H9 (cell line): Measurements from ENCODE around the gene TRPT1. TPM values are rescaled to one million over a fixed set of nuclear protein-coding genes. Genes with fewer than 3 reads are reported as not detected.

Experiments
- DNase-seq: peaks from one replicate; pipeline ENCODE4 v3.0.0-alpha.2; 2017
- H2AFZ ChIP-seq: one replicate; pipeline ENCODE4 v1.6.1; 2013; ENCODE audit warnings: mild to moderate bottlenecking, low read length, control low read depth, moderate library complexity
- H2AK5ac ChIP-seq: 2 replicates; pipeline ENCODE4 v1.6.1; 2013; ENCODE audit warnings: low read length, control low read depth, mixed read lengths; ENCODE audit not compliant: insufficient read length
- H2BK120ac ChIP-seq: one replicate; pipeline ENCODE4 v1.6.1; 2013; ENCODE audit warnings: low read depth, mild to moderate bottlenecking, low read length, control low read depth, inconsistent platforms; ENCODE audit not compliant: poor library complexity, severe bottlenecking
- H2BK12ac ChIP-seq: 2 replicates; pipeline ENCODE4 v1.6.1; 2013; ENCODE audit warnings: low read length, control low read depth, mixed read lengths, low read depth; ENCODE audit not compliant: insufficient read length
- H2BK15ac ChIP-seq: 2 replicates; pipeline ENCODE4 v1.6.1; 2013; ENCODE audit warnings: low read depth, low read length, control low read depth
- H2BK20ac ChIP-seq: one replicate; pipeline ENCODE4 v1.6.1; 2013; ENCODE audit warnings: low read depth, mild to moderate bottlenecking, low read length, control low read depth, inconsistent platforms; ENCODE audit not compliant: poor library complexity, severe bottlenecking
- H2BK5ac ChIP-seq: 2 replicates; pipeline ENCODE4 v1.6.1; 2013; ENCODE audit warnings: low read length, control low read depth, mixed read lengths; ENCODE audit not compliant: insufficient read length
- H3K14ac ChIP-seq: 2 replicates; pipeline ENCODE4 v1.6.1; 2013; ENCODE audit warnings: low read length, control low read depth; ENCODE audit not compliant: insufficient read depth
- H3K18ac ChIP-seq: 2 replicates; pipeline ENCODE4 v1.6.1; 2013; ENCODE audit warnings: low read depth, mild to moderate bottlenecking, mixed read lengths, low read length, control low read depth; ENCODE audit not compliant: insufficient read length
- H3K23ac ChIP-seq: 2 replicates; pipeline ENCODE4 v1.6.1; 2013; ENCODE audit warnings: low read length, control low read depth, mixed read lengths, low read depth; ENCODE audit not compliant: insufficient read length
- H3K23me2 ChIP-seq: 2 replicates; pipeline ENCODE4 v1.6.1; 2013; ENCODE audit warnings: low read depth, mild to moderate bottlenecking, mixed read lengths, low read length, control low read depth; ENCODE audit not compliant: insufficient read length, poor library complexity, severe bottlenecking
- H3K27ac ChIP-seq: 2 replicates; pipeline ENCODE4 v1.5.1; 2013; ENCODE audit warnings: low read length, control low read depth, mixed read lengths, low read depth; ENCODE audit not compliant: insufficient read length
- H3K27me3 ChIP-seq: 2 replicates; pipeline ENCODE4 v1.6.1; 2013; ENCODE audit warnings: low read length, control low read depth, inconsistent platforms; ENCODE audit not compliant: insufficient read depth
- H3K4ac ChIP-seq: 2 replicates; pipeline ENCODE4 v1.6.1; 2013; ENCODE audit warnings: low read depth, mild to moderate bottlenecking, control low read depth, inconsistent platforms, low read length, moderate library complexity
- H3K4me1 ChIP-seq: 2 replicates; pipeline ENCODE4 v1.6.1; 2013; ENCODE audit warnings: low read length, control low read depth, inconsistent platforms; ENCODE audit not compliant: insufficient read depth
- H3K4me2 ChIP-seq: 2 replicates; pipeline ENCODE4 v1.6.1; 2013; ENCODE audit warnings: low read length, control low read depth, mixed read lengths; ENCODE audit not compliant: insufficient read length, insufficient read depth
- H3K56ac ChIP-seq: 2 replicates; pipeline ENCODE4 v1.6.1; 2013; ENCODE audit warnings: low read depth, mild to moderate bottlenecking, mixed read lengths, low read length, control low read depth; ENCODE audit not compliant: insufficient read length
- H3K79me1 ChIP-seq: 2 replicates; pipeline ENCODE4 v1.6.1; 2013; ENCODE audit warnings: low read depth, mild to moderate bottlenecking, moderate library complexity, low read length, control low read depth, inconsistent platforms; ENCODE audit not compliant: insufficient read depth, poor library complexity, severe bottlenecking
- H3K79me2 ChIP-seq: 2 replicates; pipeline ENCODE4 v1.6.1; 2013; ENCODE audit warnings: low read length, control low read depth, inconsistent platforms; ENCODE audit not compliant: insufficient read depth
- H3K9ac ChIP-seq: 2 replicates; pipeline ENCODE4 v1.6.1; 2013; ENCODE audit warnings: low read length, control low read depth, mixed read lengths; ENCODE audit not compliant: insufficient read length; ENCODE audit errors: extremely low read depth
- H3K9me3 ChIP-seq: one replicate; pipeline ENCODE4 v1.6.1; 2013; ENCODE audit warnings: low read depth, low read length, inconsistent platforms; ENCODE audit not compliant: control insufficient read depth
- H3T11ph ChIP-seq: one replicate; pipeline ENCODE4 v1.6.1; 2013; ENCODE audit warnings: mild to moderate bottlenecking, low read length, control low read depth, inconsistent platforms
- H4K20me1 ChIP-seq: one replicate; pipeline ENCODE4 v1.6.1; 2013; ENCODE audit not compliant: control insufficient read depth, insufficient read length, insufficient read depth
- H4K5ac ChIP-seq: 2 replicates; pipeline ENCODE4 v1.6.1; 2013; ENCODE audit warnings: low read depth, mild to moderate bottlenecking, mixed read lengths, low read length, control low read depth; ENCODE audit not compliant: insufficient read length
- H4K8ac ChIP-seq: replicated peaks from 2 replicates; pipeline ENCODE4 v1.6.1; 2013; ENCODE audit warnings: low read length, control low read depth, mixed read lengths, low read depth; ENCODE audit not compliant: insufficient read length
- H4K91ac ChIP-seq: 2 replicates; pipeline ENCODE4 v1.6.1; 2013; ENCODE audit warnings: low read depth, mild to moderate bottlenecking, moderate library complexity, mixed read lengths, low read length, control low read depth; ENCODE audit not compliant: insufficient read length
- H3K27ac Mint-ChIP-seq, 3 experiments: 2 replicates in 2 of 3; 3 replicates in 1 of 3; pipeline ENCODE4 v1.8.0; 2020 to 2021; ENCODE audit warnings: mixed read lengths in 3 of 3, mild to moderate bottlenecking in 1 of 3, moderate library complexity in 1 of 3
- H3K27me3 Mint-ChIP-seq: 2 replicates; pipeline ENCODE4 v1.8.0; 2021; ENCODE audit warnings: low read depth, mild to moderate bottlenecking, moderate library complexity, mixed read lengths
- H3K36me3 Mint-ChIP-seq, 3 experiments: 2 replicates in 2 of 3; 3 replicates in 1 of 3; pipeline ENCODE4 v1.8.0; 2020 to 2021; ENCODE audit warnings: low read depth in 3 of 3, mixed read lengths in 3 of 3; ENCODE audit not compliant: insufficient read depth in 1 of 3
- H3K4me1 Mint-ChIP-seq, 2 experiments: 2 replicates each; pipeline ENCODE4 v1.8.0; 2020; ENCODE audit warnings: mixed read lengths in 2 of 2
- H3K4me3 Mint-ChIP-seq, 2 experiments: 2 replicates in 1 of 2; 3 replicates in 1 of 2; pipeline ENCODE4 v1.8.0; 2020 to 2021; ENCODE audit warnings: mild to moderate bottlenecking in 2 of 2, mixed read lengths in 2 of 2, moderate library complexity in 1 of 2
- H3K9me3 Mint-ChIP-seq, 2 experiments: 2 replicates in 1 of 2; 3 replicates in 1 of 2; pipeline ENCODE4 v1.8.0; 2020; ENCODE audit warnings: mild to moderate bottlenecking in 2 of 2, mixed read lengths in 2 of 2, moderate library complexity in 1 of 2
- CTCF ChIP-seq: fragments of 200-600 bp; sonication (generic); conservative IDR thresholded peaks from 3 replicates; pipeline ENCODE4 v1.8.0; 2021; ENCODE audit warnings: antibody characterized with exemption, mild to moderate bottlenecking
- WGBS: extraction: QIAGEN DNeasy Blood & Tissue Kit; methylation state at CpG from one replicate; pipeline ENCODE4 v1.1.7; 2013; ENCODE audit warnings: missing lambda C conversion rate, low lambda C conversion rate, mixed read lengths; ENCODE audit not compliant: insufficient read length; ENCODE audit errors: extremely low coverage; 5-methylcytosine and 5-hydroxymethylcytosine counted together
- total RNA-seq: library from RNA; stranded (reverse); gene quantifications from 2 replicates; pipeline ENCODE4 v1.2.1, GENCODE V29; 2021

The TRPT1 gene
- total RNA-seq, 1 experiment from 2014 or later: 33.6 TPM

GRCh38 chr11:64181506-64182411 lies 44.2 kb downstream of the TRPT1 start:
- H4K5ac ChIP-seq: no peak overlapping the region
- H3T11ph ChIP-seq: no peak overlapping the region
- H2BK120ac ChIP-seq: no peak overlapping the region
- Mint-ChIP-seq H3K4me1 (peaks cover 24 to 26% of the 10 kb centered on the region in 2 experiments), H3K4me3 (peak overlapping the region; percentile 6 to 60; a peak in 4 of 5 replicates), H3K27me3 (no peaks in the 10 kb centered on the region; the same call in 1 of the 2 replicates), H3K27ac (peak overlapping the region in 1 of 3 experiments; percentile 66; a peak in 2 of 7 replicates), H3K9me3 (peaks cover 0 to 2% of the 10 kb centered on the region in 2 experiments; a peak in 2 of 5 replicates), H3K36me3 (peaks cover 18 to 31% (median 26%) of the 10 kb centered on the region in 3 experiments)
- TF ChIP-seq CTCF: no peak
- H3K9me3 ChIP-seq: no peaks in the 10 kb centered on the region
- H3K23ac ChIP-seq: no peak overlapping the region
- no peaks in the 10 kb centered on the region; the same call in 1 of the 2 replicates for H3K27me3 ChIP-seq
- no peak overlapping the region for H3K4me2 ChIP-seq
- H3K4me1 ChIP-seq: peaks cover 4% of the 10 kb centered on the region; the same call in 1 of the 2 replicates
- H2AK5ac ChIP-seq: no peak overlapping the region
- H3K79me2 ChIP-seq: no peaks in the 10 kb centered on the region
- peak; percentile 89 for DNase-seq
- no peak overlapping the region for H3K27ac ChIP-seq
- H4K20me1 ChIP-seq: peaks cover 3% of the 10 kb centered on the region
- no peak overlapping the region for H4K91ac ChIP-seq
- peaks cover 8% of the 10 kb centered on the region for H3K23me2 ChIP-seq
- H3K18ac ChIP-seq: no peak overlapping the region
- no peak overlapping the region for H2BK5ac ChIP-seq
- H3K56ac ChIP-seq: no peak overlapping the region
- no peak overlapping the region for H3K9ac ChIP-seq
- no CpG with 5 or more reads among the region's 17 CpGs for WGBS
- no peak overlapping the region for H2AFZ ChIP-seq
- no peak overlapping the region for H2BK15ac ChIP-seq
- no peak overlapping the region for H3K4ac ChIP-seq
- no peaks in the 10 kb centered on the region for H3K79me1 ChIP-seq
- no peak overlapping the region for H2BK12ac ChIP-seq
- H3K14ac ChIP-seq: no peak overlapping the region
- no peak overlapping the region for H2BK20ac ChIP-seq
- H4K8ac ChIP-seq: no peak overlapping the region
